H1 (cell line): ENCODE results near the gene CD248. TPM values are rescaled to one million over a fixed set of nuclear protein-coding genes. Genes with fewer than 3 reads are reported as not detected.

Experiments
- CTCF ChIP-seq, 3 experiments: IDR thresholded peaks; 1 replicate in 2 of 3; 2 replicates in 1 of 3; pipeline versions ENCODE4 v1.5.1 to v1.6.1; 2011; ENCODE audit warnings: low read length in 3 of 3, mild to moderate bottlenecking in 3 of 3, inconsistent platforms in 2 of 3, low read depth in 1 of 3, moderate library complexity in 1 of 3; ENCODE audit not compliant: insufficient read depth in 1 of 3; ENCODE audit errors: control extremely low read depth in 1 of 3
- HDAC2 ChIP-seq, 2 experiments: fragments of 300-600 bp in 1 of 2; sonication (generic) in 1 of 2; IDR thresholded peaks; 2 replicates each; pipeline ENCODE4 v1.6.1; 2011 to 2012; ENCODE audit warnings: low read depth in 2 of 2, low read length in 2 of 2, mild to moderate bottlenecking in 2 of 2, moderate library complexity in 2 of 2, borderline replicate concordance in 1 of 2, inconsistent platforms in 1 of 2
- NANOG ChIP-seq: IDR thresholded peaks from 2 replicates; pipeline ENCODE4 v1.6.1; 2011; ENCODE audit warnings: low read length, low read depth, mild to moderate bottlenecking, inconsistent platforms; ENCODE audit not compliant: insufficient read depth, poor library complexity, severe bottlenecking
- SIN3A ChIP-seq, 2 experiments: IDR thresholded peaks in 1 of 2; conservative IDR thresholded peaks in 1 of 2; 2 replicates each; pipeline ENCODE4 v1.6.1; 2011 to 2012; ENCODE audit warnings: low read length in 2 of 2, improper control_type of control experiment in 1 of 2, low read depth in 1 of 2, mild to moderate bottlenecking in 1 of 2
- SP1 ChIP-seq: IDR thresholded peaks from 2 replicates; pipeline ENCODE4 v1.6.1; 2011; ENCODE audit warnings: low read depth, low read length
- YY1 ChIP-seq: IDR thresholded peaks from 2 replicates; pipeline ENCODE4 v1.6.1; 2011; ENCODE audit warnings: low read depth, mild to moderate bottlenecking, low read length
- polyA plus RNA-seq, 7 experiments: library from polyadenylated mRNA; depleted of rRNA in 3 of 7; stranded (reverse) in 5 of 7; unstranded in 2 of 7; fragments of >200 nt in 5 of 7; fragments of 200-250 nt in 2 of 7; gene quantifications; 1 replicate in 5 of 7; 2 replicates in 1 of 7; 4 replicates in 1 of 7; pipeline versions ENCODE4 v1.2.1 to v1.2.3, GENCODE V29; 2011 to 2013; ENCODE audit warnings: missing spikeins in 2 of 7, mixed read lengths in 2 of 7
- total RNA-seq: library from RNA; stranded (reverse); fragmentation: NEBNext Ultra II Directional; extraction: Animal tissue kit (Norgen Biotek cat#: 25700); gene quantifications from 2 replicates; pipeline ENCODE4 v1.2.1, GENCODE V29; 2021

Gene CD248
- total and polyA plus RNA-seq, 2 of the 8 experiments (the other 6 are each of a cell fraction or from before 2014, with no cell fraction given), result 2.7 to 3.9 TPM

DNA sequence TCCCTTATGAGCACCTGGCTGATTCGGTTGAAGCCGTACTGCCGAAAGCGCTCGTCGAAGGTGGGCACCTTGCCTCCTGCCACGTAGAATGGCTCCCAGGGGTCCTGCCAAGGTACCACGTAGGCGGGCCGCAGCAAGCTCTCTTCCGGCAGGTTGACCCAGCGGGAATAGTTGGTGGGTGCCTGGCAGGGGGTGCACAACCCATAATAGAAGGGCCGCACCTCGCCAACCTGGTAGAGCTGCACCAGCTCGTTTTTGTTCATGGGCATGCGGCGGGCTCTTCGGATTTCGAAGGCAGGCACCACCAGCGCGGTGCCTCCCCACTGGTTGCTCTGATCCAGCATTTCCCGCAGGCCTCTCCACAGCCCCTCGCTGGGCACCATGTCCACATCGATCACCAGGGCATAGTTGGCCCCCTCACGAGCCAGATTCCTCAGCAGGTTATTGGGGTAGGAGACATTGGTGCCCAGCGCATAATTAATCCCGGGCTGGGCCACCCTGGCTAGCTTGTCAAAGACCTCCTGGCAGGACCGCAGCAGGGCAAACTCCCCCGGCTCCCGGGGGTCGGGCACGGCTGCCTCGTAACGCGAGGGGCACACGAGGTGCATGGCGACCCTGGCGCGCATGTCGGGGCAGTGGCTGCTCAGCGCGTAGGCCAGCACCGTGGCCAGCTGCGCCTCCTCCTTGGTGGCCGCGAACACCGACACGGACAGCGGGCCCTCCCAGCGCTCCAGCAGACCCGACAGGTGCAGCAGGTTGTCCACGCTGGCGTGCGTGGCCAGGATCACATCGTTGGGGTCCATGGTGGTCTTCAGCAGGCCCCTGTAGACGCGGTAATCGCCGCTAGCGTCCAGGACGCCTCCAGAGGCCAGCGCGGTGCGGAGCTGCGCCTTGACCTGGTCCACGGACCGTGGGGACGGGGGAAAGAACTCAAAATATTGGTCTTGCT, 29.9 kb upstream of the CD248 start (continued):
- TF ChIP-seq SP1 (no peak), SIN3A (conservative IDR thresholded peaks at IDR 0.05 in 1 of 2, IDR thresholded peaks at IDR 0.05 in 1 of 2; ENCODE audit: low read depth in 1 of 2, low read length in 2 of 2) (0 out of 4 replicates have a peak, but pooled peaks of 1 of the 2 experiments have one; percentile 14), YY1 (no peak), NANOG (no peak), HDAC2 (IDR thresholded peaks at IDR 0.05; ENCODE audit: borderline replicate concordance in 1 of 2, low read depth in 2 of 2, low read length in 2 of 2) (0 out of 4 replicates have a peak, but pooled peaks of 1 of the 2 experiments have one; percentile 19), CTCF (IDR thresholded peaks at IDR 0.05; ENCODE audit: control extremely low read depth in 1 of 3, insufficient read depth in 1 of 3, low read depth in 1 of 3, low read length in 3 of 3) (no peak)
